Stimulated activated CD4-positive, alpha-beta T cell treated with anti-CD3 and anti-CD28 coated beads, Interleukin-15, amount 100 ng/mL, for 24 hours (primary cell): ENCODE results near the gene ATP6V1B1.

Experiments
- DNase-seq: peaks from one replicate; pipeline ENCODE4 v3.0.0-alpha.2; 2020

The ATP6V1B1 gene

DNA sequence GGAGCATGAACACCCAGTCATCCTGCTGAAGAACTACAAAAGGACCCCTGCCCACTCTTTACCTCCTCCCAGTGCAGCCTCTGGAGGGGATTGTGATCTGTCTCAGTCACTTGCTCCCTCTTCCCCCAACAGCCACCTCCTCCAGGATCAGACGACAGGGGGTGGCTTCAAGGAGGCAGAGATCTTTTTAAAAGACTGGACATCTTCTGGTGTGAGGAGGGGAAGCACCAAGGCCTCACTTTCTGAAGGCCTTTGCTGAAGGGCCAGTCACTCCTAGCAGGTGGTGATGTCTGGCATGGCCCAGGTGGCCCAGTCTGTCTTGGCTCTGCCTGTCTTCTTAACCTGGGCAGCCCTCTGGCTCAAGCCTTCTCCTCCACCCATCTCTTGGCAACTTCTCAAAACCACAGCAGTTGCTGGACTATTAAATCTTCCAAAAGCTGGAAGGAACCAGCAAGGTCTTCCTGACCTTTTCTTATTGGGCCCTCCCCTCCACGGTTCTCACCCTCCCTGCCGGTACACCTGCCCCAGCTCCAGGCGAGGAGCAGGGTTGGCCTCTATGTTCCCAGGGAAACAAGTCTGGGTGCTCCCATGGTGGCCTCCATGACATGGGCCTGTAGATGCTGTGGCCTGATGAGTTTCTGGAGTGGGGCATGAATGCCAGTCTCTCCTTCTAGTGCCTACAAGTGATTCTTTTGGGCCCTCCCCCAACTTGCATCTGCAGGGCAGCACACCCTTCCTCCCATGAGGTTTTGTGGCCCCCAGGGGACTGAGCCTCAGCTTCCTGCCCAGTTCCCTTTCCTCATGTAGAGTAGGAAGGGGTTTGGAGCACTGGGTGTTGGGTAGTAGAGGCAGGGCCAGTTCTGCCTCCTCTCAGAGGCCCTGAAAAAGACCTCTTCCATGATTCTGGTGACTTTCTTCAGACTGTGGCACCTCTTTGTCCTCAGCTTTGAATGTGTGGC, 5.0 kb upstream of the ATP6V1B1 start:
- no peak for DNase-seq

DNA sequence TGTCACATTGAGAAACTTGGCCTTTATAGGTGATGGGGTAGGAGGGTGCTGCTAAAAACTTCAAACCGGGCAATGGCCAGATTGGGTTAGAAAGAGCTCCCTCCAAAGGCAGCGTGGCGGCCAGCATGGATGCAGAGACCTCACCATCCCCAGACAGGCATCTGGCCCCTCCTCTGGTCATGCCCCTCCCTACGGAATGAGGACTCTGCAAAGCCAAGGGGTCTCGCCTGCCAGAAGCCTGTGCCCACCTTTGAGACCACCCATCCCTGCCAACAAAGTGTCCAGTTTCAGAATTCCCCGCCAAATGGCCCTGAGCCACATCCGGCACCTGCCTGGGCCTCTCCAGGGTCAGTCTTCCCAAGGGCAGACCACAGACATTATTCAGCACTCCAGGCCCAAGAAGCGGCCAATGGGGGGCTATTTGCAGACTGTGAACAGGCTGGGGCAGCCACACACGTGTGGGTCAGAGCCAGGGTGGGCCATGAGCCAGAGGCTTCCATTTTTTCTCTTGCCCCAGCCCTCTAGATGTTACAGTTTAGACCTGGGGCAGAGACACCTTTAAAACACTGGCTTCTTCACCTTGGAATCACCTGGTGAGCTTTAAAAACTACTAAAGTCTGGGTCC, 4.2 kb upstream of the ATP6V1B1 start:
- no peak for DNase-seq

DNA sequence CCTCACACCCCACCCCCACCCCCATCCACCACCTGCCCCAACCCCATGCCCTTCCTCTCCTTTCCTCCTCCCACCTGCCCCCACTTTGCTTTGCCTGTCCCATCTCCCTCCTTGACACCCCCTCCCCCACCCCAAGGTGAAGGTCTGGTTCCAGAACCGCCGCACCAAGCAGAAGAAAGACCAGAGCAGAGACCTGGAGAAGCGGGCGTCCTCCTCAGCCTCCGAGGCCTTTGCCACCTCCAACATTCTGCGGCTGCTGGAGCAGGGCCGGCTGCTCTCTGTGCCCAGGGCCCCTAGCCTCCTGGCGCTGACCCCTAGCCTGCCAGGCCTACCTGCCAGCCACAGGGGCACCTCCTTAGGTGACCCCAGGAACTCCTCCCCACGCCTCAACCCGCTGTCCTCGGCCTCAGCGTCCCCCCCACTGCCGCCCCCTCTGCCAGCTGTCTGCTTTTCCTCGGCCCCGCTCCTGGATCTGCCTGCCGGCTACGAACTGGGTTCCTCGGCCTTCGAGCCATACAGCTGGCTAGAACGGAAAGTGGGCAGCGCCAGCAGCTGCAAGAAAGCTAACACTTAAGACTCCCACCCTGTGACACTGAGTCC, 3.0 kb upstream of the ATP6V1B1 start:
- no peak for DNase-seq

DNA sequence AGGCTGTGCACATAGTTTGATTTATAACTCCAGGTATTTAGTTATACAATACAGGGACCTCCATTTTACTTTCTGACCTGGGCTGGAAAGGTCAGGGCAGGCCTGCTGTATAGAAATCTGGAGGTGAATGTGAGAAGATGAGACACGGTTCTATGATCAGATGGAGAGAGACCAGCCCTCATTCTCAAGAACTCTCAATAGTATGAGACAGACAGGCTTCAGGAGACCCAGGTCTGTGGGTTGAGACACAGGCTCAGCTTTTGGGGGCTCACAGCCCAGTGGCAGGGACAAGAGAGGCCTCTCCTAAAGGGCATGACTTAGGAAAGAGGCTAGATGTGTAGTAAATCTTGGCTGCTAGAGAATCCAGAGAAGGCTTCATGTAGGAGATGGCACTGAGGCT, 719 bp upstream of the ATP6V1B1 start:
- no peak for DNase-seq

GRCh38 chr2:70936165-70936978, 672 bp downstream of the ATP6V1B1 start:
- DNase-seq: no peak

DNA sequence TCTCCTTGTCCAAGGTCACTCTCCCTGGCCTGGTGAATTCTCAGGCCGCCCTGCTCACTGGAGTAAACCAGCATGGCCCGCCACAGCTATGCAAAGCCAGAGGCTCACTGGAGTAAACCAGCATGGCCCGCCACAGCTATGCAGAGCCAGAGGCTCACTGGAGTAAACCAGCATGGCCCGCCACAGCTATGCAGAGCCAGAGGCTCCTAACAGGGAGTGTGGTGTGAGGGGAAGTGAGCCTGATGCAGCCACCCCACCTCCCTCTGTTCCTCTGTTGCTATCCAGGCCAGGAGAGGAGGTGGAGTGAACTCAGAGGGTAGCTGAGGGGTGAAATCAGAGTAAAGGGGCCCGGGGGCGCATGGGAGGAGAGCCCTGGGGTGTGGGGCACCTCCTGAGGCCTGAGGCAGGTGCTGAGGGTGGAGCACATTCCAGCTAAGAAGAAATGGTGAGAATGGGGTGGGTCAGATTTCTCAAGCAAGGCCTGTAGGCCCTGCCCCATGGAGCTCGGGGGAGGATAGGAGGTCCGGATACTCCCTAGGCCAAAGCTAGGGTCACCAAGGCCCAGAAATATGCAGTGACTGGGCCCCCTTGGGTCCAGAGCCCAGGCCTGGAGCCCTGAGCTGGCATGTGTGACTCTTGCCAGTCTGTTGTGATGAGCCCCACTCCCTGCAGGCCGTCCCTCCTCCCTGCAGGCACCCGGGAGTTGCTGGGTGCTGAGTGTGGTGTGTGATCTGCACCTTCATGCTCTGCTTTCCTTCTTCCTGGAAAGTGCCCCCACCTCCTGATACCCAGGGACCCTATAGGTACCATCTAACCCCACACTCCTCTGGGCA, 1.5 kb downstream of the ATP6V1B1 start:
- DNase-seq: no peak

GRCh38 chr2:70937866-70938585, 2.3 kb downstream of the ATP6V1B1 start:
- no peak for DNase-seq

- no peak for DNase-seq
Observed at GRCh38 chr2:70938586-70938950, 2.9 kb downstream of the ATP6V1B1 start.

- DNase-seq: no peak
Observed at GRCh38 chr2:70939001-70939838, 3.5 kb downstream of the ATP6V1B1 start.

GRCh38 chr2:70939839-70940580, 4.3 kb downstream of the ATP6V1B1 start:
- no peak for DNase-seq

GRCh38 chr2:70941186-70941585, 5.5 kb downstream of the ATP6V1B1 start:
- DNase-seq: no peak

DNA sequence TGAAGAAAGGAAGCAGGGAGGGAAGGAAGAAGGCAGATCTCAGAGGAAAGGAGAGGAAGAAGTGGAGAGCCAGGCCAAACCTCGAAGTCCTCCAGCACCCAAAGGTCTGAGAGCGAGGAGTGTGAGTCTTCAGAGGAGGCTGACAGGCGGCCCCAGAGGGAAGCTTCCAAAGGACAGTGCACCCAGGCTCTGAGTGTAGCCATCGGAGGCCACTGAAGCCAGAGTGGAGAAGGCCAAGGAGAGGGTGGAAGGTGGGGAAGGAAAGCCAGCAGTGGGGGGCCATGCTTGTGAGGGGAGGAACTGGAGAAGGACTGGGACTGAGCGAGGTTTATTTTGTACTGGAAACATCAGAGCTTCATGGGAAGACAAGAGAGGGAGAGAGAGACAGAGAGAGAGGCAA, 6.0 kb downstream of the ATP6V1B1 start:
- DNase-seq: no peak

GRCh38 chr2:70942396-70943204, 6.9 kb downstream of the ATP6V1B1 start:
- no peak for DNase-seq

DNA sequence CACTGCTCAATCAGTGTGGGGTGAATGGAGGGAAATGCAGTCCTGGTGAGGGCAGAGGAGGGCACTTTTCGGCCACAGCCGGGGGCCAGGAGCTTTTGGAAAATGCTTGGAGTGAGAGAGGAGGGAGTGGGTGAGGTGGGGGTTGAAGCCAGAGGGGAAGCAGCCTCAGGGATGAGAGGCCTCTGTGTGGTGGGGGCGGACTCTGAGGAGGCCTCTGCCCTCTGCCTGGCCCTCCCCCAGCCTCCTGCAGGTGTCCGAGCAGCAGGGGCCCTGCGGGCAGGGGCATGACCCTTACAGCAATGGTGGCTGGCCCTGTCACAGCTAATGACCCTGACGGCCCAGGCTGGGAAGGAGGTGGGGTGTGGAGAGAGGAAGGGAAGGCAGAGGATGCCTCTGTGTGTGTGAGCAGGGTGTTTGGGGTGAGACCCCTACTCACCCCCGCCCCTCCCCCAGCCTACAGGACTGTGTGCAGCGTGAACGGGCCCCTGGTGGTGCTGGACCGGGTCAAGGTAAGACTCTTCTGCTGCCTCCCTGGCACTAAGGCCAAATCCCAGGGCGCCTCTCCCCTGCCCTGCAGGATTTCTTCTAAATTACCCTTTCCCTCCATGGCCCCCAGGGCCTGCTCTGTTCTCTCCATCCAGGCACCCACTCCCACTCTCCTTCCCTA, 7.6 kb downstream of the ATP6V1B1 start:
- DNase-seq: no peak

DNA sequence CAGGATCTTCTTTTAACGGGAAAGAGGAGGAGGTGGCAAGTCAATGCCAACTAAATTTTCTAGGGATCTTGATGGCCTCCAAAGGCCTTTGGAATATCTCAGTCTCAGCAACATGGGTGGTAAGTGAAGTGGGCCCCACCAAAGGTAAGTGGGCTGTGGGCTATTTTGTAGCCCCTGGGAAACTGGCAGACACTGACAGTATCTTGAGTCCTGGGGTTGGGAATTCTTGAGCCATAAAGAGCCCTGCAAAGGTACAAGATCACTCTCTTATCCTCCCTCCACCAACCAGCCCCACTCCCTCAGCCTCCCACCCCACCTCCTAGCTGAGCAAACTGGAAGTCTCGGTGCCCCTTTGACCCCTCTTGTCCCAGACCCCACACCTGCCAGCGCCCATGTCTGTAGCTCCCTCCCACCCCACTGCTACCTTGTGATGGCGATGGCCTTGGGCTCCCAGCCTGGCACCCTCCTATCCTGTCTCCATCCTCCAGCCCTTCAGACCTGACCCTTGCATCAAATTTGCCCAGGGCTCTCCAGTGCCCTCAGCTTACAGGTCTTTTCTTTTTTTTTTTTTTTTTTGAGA, 8.5 kb downstream of the ATP6V1B1 start:
- no peak for DNase-seq

DNA sequence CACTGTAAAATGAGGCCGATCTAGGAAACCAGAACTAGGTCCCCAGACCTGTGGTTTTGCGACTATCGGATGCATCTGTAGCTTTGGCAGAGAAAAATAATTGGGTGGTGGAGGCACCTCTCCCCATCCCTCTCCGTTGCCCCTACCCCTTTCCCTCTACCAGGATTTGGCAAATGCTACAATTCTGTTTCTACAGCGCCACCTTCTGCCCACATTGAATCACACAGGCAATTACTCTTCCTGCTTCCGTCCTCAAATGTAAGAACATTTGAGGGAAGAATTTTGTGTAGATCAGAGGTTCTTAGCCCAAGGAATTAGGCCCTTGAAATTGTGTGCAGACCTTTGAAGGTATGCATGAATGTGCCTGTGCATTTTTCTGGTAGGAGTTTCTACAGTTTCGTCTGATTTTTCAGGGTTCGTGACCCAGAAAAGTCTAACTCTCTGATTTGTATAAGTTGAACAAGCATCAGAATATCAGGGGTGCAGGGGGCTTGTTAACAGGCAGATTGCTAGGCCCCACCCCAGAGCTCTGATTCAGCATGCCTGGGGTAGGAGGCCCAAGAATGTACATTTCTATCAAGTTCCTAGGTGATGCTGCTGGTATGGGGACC, 11.2 kb downstream of the ATP6V1B1 start:
- peak; percentile 63 for DNase-seq

DNA sequence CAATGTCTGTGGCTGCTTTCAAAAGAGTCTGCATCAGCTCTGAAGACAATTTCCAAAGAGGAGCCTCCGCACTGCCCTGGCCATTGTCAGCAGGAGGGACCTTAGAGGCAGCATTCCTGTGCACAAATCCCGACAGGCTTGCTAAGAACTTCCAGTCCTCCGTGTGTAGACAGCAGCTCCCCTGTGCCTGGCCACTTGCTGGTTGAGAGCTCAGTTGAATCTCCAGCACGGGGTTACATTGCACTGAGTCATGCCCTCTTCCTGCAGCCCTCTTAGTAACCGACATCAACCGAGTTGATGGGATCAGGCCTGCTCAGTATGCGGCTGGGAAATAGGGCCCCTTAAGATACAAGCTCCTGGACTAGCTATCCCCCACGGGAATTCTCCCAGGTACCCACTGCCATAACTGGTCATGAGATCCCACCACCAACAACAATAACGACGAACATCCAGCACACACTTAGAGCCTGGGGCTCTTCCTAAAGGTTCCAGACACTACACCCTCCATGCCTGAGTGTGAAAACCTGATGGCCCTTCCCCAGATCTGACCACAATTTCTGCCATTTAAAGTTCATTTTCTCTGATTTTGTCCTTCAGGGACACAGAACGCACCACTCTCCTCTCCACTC, 12.0 kb downstream of the ATP6V1B1 start:
- DNase-seq: no peak
